ENCODE measurements around the gene SCGB3A2. TPM values are rescaled to one million over a fixed set of nuclear protein-coding genes. Genes with fewer than 3 reads are reported as not detected.
A peak's percentile ranks its signal among the peaks of the same experiment; 100 is the strongest.

Gene SCGB3A2, protein sequence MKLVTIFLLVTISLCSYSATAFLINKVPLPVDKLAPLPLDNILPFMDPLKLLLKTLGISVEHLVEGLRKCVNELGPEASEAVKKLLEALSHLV
- not detected in 2 replicates for total RNA-seq

DNA sequence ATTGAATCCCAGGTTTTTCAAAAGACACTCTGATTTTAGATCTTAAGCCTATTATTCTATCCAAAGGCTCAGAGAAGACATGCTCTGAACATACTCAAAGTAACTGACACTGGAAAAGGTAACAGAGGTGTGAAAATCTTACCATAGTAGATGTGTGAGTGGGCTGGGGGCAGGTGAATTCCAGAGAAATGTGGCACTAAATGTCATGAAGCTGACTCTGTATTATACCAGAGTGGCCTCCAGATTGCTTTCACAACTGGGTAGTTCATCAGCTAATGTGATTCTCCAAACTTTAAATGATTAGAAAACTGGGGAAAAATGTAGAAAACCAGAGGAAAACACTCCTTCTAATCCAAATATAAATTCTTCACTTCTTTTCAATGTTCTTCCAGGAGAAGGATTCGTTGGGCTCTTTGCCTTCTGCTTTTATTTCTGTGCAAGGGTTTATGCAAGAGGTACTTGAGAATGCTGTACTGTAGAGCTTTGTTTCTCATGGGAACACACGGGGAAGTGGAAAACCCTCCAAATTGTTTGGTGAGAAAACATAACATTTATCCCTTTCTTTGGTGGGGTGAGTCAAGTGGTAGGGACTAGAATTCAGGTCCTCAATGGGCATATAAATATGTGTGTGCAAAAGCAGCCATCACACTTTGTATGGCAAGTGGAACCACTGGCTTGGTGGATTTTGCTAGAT is at the start of gene SCGB3A2:
SCGB3A2 (plus strand) TSS at position 646 of the 694 bp plus-strand sequence. CDS start 93 bp downstream, outside the sequence.
- DNase-seq = no peak

DNA sequence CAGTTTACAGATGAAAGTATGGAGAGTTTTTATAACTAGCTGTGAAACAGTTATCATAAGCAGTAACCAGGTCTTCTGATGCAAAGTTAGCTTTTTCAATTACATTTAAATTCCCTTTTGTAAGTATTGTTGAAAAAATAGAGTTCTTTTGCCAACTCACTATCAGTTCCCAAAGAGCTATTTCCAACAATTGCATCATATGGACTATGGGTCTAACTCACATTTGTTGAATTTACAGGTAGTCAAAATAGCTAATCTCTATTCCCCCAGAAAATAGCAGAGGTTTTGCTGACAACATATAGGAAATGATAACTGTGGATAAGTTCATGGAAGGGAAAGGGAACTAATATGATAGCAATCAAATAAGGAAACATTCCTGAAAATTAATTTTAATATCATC is 48.5 kb upstream of the SCGB3A2 start:
- DNase-seq = no peak

DNA sequence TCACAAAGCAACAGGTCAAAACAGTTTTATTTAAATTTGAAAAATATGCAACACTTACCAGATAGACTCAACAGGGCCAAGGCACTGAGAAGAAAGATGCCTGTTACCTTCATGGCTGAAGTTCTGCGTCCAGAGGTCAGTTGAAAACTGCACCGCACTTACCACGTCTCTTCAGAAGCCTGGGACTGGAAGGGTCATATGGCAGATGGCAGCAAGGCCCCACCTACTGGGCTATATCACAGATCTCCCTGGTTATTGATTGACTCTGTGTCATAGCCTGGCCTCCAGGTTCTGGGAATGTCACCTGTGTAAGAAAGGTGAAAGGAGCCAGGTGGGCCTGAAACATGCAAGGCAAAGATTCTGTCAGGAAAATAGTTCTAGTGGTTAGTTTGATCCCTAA is 47.0 kb upstream of the SCGB3A2 start, which contains the start of gene SPINK1:
SPINK1 (minus strand) TSS at position 207 of the 400 bp plus-strand sequence; CDS start at position 113, 94 bp downstream.
- no peak for DNase-seq

DNA sequence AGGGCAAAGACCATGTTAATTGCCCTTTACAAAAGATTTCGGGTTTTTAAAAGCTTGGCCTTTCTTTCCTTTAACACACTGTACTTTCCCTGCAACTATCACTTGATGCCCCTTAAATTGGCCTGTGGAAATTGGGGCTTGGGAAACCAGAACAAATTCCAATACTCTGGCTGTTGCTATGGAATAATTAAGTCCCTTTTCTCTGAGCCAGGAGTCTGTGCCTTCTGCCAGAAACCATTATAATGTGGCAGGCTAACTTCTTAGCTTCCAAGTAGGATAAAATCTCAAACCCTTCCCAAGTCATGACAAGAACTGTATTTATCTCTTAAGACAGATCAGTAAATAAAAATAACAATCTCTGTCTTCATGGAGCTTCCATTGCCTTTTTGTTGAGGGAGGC is 46.0 kb upstream of the SCGB3A2 start:
- DNase-seq = no peak

DNA sequence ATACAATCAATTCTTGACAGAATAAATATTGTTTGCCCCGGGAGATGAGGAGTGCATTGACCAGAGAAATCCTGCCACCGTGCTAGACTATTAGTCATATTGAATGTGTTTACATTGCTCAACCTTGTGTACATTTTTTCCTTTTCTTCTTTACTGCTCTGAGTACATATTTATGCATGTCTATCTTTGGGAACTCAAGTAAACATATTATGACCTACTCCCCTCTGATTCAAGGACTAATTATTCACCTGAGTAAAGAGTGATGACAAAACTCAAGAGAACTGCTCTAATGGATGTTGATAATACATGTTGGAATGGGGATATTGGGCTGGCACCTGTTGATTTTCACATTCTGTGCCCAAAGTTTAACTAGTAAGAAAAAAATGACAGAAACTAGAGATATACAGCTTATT is 43.1 kb upstream of the SCGB3A2 start:
- DNase-seq = no peak

DNA sequence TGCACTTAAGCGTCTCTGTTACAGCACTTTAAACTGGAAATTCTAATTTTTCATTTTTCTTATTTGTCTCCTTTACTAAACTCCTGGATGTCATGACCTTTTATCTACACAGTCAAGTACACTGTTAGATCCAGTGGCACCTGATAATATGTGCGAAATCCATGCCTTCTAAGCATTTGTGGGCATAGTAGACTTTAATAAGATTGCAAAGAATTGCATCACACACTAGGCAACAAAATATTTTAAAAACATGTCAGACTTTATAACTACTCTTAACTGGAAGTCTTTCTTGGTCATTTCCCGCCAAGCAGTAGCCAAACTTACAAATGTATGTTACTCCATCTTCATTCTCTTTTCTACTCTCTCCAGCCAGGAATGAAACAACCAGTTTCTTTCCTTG is 42.1 kb upstream of the SCGB3A2 start:
- no peak for DNase-seq

DNA sequence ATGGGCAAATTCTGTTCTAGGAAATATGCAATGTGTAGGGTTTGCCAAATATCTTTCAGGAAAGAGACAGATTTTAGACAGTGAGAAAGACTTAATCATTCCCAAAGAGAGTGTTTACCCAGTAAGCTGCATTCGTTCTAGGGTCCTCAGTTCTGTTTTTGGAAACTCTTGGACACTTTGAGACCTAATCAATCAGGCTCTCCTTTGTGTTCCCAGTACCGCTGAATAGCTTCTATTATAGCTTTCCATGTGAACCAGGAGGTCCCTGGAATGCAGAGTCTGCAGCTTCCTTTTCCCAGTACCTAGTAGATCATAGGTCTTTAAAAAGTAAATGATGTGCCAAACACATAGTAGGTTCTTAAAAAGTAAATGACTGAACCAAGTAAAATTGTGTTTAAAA is 35.6 kb upstream of the SCGB3A2 start:
- DNase-seq = no peak

DNA sequence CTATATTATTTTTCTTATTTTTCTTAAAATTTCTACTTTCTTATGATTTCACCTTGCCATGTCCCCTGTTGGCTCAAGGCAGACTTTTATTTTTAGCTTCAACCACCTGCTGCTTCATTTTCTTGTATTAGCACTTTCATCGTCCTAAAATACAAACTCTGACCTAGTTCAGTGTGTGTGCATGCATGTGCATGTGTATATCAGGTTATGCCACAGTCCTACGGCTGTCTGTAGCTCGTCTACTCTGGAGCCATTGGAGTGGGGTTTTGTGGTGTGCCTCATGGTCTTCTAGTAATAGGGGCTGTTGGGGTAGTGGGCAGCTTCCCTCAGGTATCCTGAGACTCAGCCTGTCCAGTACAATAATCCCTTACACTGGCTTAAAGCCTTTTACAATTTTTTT is 33.7 kb upstream of the SCGB3A2 start:
- DNase-seq = no peak

DNA sequence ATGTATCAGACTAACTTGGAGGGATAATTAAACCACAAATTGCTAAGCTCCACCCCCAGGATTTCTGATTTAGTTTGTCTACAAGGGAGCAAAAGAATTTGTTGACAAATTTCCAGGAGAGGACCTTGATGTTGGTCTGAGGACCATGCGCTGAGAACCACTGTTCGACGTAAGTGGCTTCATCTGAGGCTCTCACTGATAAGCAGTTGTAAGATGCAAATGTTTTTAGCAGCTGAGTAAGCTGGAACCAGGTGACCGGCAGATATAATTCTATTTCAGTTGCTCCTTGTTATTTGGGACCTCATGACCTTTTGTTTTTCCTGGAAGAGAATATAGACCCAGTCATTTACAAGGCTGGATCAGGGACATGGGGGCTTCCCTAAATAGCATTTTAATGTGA is 32.9 kb upstream of the SCGB3A2 start:
- no peak for DNase-seq

DNA sequence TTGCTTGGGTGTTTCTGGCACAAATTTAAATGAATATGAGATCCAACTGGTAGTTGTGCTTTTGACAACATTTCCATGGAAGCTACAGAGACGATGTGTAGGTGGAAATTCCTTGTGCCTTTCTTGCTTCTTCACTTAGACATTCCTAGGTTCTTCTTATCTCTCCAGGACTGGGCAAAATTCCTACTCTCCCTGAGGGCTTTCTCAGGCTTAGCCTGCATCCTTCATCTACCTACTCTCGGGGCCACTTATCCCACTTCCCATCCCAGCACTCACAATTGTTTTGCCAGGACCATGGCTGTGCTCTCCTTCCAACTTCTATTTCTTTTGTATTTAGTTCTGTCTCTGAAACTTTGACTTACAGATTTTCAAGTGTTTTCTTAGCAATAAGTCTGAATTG is 29.3 kb upstream of the SCGB3A2 start:
- DNase-seq = no peak

DNA sequence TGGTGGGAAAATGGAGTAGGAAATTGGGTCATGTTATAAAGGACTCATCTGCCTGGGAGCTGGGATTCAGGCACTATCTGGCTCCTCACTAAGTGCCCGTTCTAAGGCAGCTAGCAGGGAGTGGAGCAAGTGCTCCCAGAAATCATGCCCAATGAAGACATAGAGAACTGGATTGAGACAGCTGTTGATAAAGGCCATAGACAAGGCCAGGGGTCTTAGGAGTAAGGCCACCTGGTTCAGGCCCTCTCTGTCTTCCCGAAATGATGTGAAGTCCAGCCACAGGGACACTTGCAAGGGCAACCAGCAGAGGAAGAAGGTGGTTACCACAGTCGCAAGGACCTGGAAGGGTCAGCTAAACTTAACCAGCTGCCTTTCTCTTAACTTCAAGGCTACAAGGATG is 26.9 kb upstream of the SCGB3A2 start:
- DNase-seq = no peak

DNA sequence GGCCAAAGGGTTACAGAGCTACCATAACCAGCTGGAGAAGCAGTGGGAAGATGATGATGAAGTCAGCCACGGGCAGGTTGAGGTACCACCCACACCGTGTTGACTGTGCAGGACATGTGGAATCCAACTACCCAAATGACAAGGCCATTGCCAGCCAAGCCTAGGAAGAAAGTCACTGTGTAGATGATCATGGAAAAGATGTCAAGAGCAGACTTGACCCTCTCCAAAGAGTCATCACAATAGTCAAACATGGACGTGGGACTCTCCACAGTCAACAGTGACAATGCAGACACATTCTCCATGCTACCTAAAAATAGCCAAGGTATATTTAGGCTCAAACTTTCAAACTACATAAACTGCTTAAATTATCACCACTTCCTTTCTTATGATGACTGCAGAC is 26.1 kb upstream of the SCGB3A2 start:
- no peak for DNase-seq

DNA sequence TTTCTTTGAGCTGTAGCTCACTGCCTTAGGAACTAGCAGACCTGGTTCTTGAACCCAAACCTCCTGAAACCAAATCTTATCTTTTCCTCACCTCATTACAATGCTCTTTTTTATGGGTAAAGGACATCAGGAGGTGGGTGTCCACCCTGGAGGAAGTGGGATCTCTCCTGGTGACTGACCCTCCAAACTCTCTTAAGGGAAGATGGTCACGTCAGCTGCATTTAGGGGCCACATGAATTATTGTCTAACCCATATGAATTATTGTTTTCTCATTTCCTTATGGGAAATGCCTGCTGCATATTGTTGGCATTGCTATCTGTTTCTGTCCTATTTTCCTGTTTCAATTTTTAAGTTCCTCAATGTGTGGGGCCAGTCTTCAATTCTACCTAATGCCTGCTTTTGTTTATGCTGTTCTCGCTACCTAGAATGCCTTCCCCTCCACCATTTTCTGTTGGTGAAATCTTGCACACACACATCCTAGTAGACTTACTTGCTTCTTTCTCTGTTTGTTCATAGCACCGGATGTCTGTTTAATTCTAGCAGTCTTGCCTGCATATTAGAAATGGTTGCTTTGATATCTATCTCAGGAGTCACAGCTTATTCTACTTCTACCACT is 25.0 kb upstream of the SCGB3A2 start:
- DNase-seq = no peak

DNA sequence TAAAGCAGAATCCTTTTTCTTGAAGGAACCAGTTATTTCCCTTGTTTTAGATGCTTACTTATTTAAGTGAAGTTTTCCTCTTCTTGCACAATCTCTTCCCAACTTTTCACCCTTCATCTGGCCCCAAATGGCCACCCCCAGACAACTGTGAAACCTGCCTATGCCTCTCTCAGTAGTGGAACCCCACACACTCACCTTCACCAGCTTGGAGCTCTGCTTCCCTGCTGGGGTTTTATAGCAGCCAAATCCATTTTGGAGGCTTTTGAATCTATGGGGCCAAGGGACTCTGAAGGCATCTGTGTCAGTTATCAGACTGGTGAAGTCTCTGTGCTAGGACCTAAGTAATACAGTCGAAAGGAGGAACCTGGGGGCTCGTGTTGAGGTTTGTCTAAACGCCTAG is 24.2 kb upstream of the SCGB3A2 start:
- DNase-seq = no peak

DNA sequence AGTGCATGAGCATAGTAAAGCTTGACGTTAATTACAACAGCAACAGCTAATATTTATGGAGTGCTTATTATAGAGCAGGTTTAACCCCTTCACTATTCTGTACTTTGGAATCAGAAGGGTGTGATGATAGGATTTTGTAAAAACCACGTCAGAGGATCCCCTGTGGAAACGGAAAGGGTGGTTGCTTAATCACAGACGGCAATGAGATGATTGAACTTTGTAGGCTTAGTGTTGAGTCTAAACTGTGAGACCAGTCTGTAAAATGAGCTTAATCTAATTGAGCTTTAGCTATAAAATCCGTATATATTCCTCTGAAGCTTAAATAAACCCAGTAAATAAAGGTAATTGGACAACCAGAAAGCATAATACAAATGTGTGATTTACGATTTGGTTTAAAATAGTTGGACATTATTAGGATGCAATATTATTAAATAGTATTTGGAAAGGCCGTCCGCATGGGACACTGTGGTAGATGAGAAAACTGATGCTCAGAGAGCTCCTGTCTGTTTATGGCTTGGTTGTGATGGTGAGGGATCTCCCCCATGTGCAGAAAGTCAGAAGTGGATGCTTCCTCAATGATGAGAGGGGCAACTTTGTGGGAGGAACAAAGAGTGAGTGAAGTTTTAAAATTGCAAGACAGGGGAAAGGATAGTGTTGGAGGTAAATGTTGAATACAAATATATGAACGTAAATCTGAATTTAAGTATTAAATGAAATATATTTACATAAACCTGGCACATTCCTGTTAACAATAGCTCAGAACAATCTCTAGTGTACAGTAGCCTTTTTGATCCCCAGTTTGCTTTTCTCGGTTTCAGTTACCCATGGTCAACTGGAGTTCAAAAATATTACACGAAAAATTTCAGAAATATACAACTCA is 23.4 kb upstream of the SCGB3A2 start:
- DNase-seq = no peak

DNA sequence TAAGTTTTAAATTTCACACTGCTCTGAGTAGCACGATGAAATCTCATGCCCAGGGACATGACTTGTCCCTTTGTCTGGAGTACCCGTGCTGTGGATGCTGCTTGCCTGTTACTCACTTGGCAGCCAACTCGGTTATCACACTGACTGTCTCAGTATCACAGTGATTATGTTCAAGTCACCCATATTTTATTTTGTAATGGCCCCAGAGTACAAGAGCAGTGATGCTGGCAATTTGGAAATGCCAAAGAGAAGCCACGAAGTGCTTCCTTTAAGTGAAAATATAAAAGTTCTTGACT is 22.8 kb upstream of the SCGB3A2 start:
- no peak for DNase-seq

DNA sequence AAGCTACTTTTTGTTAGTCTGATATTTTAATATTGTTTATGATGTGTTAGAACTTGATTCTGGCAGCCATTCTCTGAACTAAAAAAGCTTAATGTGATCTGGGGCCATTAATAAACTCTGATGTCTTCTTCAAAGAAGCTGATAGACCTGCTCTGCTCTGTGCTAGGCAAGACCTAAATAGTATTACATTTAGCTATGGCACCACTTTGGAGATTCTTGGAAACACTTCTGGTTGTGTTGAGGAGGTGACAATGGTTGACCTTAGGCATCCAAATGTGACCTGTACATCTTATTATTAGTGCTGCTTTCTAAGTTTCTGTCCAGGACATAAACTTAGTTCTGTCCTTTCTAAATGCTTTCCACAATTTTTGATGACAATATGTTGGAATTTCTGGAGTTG is 21.7 kb upstream of the SCGB3A2 start:
- DNase-seq = no peak

DNA sequence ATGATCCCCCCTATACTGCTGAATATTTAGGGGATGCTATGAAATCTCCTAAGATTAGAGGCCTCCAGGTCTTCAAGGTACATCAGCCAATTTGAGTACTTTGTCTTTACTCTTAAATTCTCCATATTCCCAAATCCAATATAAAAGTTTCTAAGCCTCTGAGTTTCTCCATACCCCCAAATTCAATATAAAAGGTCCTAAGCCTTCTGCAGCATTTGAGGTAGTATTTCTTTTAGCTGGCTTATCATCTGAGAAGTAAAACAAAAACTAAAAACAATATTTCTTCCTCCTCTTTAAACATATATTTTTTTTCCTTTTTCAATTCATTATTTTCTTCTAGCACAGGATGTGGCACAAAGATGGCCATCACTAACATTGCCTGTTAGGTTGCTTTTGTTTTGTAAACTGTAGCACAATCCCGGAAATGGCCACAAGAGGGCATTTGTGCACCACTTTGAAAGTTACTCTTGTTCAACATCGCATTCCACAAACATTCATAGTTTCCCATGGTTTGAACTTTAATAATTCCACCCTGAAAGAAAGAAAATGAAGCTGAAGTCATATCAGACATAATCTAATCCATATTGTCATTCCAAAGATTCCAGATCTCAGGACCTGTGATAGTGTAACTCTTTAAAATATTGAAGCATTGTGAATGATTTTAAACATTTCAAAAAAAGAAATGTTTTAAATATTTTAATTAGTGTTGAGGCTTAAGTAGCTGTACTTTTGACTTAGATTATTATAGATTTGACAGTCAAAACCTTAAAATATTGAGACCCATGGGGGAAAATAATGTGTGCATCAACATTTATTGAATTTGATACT is 21.0 kb upstream of the SCGB3A2 start:
- peak; percentile 79 for DNase-seq

DNA sequence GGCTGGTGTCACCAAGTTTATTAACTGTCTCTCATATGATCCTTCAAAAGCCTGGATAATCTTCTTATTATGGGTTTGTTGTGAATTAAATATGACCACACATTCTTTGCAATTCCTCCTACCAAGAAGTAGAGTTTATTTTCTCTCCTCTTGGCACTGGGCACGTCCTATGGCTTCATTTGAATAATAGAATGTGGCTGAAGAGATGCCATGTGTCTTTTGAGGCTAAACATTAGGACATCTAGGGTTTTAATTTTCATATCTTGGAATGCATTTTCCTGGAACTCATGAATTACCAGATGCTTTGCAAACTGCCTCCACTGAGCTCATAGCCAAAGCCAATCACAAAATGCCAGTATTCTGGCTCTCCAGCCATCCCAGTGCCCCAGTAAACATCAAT is 19.9 kb upstream of the SCGB3A2 start:
- DNase-seq = no peak

DNA sequence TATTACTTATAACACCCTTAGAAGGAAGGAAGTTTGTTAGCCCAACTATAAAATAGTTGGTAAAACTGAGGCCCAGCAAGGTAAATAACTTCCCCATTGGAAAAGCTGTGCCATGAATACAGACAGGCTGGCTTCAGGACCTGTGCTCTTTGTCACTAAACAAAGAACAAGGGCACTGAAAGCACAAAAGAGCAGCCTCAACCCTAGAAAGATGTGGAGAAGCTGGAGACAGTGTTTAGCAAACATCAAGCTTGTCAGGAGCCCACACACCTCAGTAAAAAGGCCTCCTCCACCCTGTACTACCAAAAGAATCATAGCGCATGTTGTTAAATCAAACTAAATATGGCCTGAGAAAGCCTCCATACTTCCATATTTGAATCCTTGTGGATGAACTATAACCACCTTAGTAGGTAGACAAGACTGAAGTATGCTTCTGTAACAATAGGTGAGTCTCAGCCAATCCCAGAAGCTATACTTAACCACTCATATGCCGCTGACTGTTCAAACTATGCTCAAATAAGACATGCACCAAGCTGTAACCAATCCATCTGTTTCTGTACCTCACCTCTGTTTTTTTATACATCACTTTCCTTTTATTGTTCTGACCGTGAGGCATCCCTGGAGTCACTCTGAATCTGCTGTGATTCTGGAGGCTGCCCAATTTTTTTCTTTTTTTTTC is 18.4 kb upstream of the SCGB3A2 start:
- DNase-seq = no peak

DNA sequence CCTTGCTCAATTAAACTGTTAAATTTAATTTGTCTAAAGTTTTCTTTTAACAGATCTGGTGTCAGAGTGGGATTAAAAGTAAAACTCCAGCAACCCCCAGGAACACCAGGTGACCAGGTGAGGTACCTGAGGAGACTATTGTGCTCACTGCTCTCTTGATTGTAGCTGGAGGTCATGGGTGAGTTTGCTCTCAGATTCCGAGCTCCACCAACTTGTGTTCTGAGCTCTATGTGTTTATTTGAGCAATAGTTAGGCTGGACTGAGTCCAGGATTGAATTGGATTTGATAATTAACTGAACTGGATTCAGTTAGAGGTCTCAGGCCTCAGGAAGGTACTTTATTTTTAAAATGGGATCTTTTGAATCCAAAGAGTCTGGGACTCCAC is 17.9 kb upstream of the SCGB3A2 start:
- no peak for DNase-seq

Measured in dermis blood vessel endothelial cell (primary cell).